VCaP (cell line): ENCODE measurements around the gene MOV10L1.

Experiments
- H3K27ac ChIP-seq: fragments of 450-650 bp; 2 replicates; pipeline ENCODE4 v1.5.1; 2017
- CTCF ChIP-seq: fragments of 450-650 bp; conservative IDR thresholded peaks from 2 replicates; pipeline ENCODE4 v1.5.1; 2017; ENCODE audit warnings: mild to moderate bottlenecking, moderate library complexity

The MOV10L1 gene

DNA sequence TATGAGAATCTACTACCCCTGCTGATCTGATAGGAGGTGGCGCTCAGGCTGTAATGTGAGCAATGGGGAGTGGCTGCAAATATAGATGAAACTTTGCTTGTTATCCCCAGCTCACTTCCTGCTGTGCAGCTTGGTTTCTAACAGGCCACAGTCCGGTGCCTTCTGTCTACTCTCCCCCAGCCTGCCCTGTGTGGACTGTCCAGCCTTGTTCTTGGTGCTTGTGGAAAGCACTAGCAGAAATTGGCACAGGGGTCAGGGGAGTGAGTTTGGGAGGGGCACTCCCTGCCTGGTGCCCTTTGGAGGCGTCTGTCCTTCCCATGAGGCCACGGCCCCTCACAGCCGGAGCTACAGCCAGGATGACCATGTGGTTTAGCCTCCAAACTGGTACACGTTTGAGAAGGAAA is 14.3 kb downstream of the MOV10L1 start:
- TF ChIP-seq CTCF = no peak
- no peak overlapping the region for H3K27ac ChIP-seq

DNA sequence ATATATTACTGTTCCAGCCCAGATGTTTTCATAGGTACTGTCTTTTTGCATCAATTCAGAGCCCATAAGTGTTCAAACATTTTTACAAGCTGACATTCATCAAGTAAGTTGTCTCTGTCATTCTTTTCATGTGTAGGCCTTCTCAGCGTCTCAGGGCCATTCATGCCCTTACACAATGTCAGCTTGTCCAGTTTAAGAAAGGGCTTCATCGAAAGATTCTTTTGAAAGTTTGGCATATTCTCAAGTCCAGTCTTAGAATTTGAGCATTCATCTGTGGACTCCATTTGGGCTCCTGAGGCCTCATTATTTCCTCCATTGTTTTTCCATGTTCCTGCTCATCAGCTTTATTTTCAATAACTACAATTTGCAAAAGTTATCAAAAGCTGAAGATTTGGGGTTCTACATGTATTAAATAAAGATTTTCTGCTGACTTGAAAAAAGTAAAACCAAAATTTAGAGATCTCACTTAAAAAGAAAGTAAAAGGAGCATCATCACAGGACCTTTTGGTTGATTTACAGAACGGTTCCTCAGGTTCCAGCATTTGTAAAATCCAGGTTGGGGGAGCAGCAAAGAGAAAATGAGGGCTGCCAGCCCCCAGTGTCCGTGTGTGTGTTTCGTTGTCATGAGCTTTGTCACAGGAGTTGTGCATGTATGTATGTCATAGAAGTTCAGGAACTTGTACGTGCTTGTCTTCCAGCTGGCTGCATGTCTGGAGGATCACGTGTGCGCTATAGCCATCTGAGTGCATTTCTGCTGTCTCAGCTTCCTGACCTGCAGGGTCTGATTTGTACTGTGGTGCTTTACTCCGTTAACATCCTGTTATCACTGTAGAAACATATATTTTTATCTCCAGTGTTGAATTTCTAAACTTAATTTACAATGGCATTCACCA is 15.6 kb downstream of the MOV10L1 start:
- no peak for TF ChIP-seq CTCF
- H3K27ac ChIP-seq = no peak overlapping the region

DNA sequence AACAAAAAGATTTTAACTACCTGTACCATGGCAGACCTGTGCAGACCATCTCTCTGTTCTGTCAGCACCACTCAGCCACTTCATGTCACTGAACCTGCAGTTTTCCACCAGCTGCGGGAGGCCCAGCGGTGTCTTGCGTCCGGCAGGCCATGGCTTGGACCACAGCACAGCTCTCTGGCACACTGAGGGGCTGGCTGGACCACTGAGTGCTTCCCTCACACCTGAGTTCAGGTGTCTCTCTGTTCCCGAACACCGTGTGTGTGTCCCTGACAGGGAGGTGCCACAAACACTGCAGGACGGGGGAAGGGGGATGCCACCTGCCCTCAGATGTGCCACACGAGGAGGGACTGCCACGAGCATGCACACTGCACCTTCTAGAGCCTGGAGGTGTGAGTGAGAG is 17.7 kb downstream of the MOV10L1 start:
- H3K27ac ChIP-seq = no peak overlapping the region
- TF ChIP-seq CTCF = no peak

- no peak for TF ChIP-seq CTCF
- no peak overlapping the region for H3K27ac ChIP-seq
These were observed 21.2 kb downstream of the MOV10L1 start for GRCh38 chr22:50111056-50111455.

GRCh38 chr22:50112151-50113118 is 22.6 kb downstream of the MOV10L1 start:
- H3K27ac ChIP-seq = no peak overlapping the region
- TF ChIP-seq CTCF = no peak

GRCh38 chr22:50114221-50115021 is 24.6 kb downstream of the MOV10L1 start:
- TF ChIP-seq CTCF = no peak
- peak overlapping the region; percentile 61 for H3K27ac ChIP-seq
